GM12878 (cell line): ENCODE results near the gene FGGY. TPM values are rescaled to one million over a fixed set of nuclear protein-coding genes. Genes with fewer than 3 reads are reported as not detected.

Experiments used
- ATAC-seq: fragments of 200-7000 bp; cut with Tn5 transposase; 3 replicates; pipeline ENCODE4 v1.9.1; 2020; ENCODE audit warnings: mild to moderate bottlenecking, moderate library complexity
- BruUV-seq: library from RNA; stranded (reverse); fragments of 400-500 nt; replicated peaks from 2 replicates; lab custom pipeline; 2021; lab: Mats Ljungman, UMichigan
- CTCF ChIA-PET: fragments of 300-600 bp; sonication (Branson Sonifier 250); formaldehyde crosslinking; extraction: SDS; loops from one replicate; lab custom pipeline; 2021; ENCODE audit warnings: inconsistent platforms; lab: Yijun Ruan, JAX
- POLR2A ChIA-PET: fragments of 350-600 bp; formaldehyde crosslinking; extraction: SDS; loops from one replicate; lab custom pipeline; 2021; ENCODE audit warnings: inconsistent platforms; lab: Charles Lee
- RAD21 ChIA-PET: fragments of 300-600 bp; sonication (Branson Sonifier 250); formaldehyde crosslinking; loops from one replicate; lab custom pipeline; 2023; ENCODE audit warnings: antibody characterized with exemption; ENCODE audit not compliant: unreplicated experiment; lab: Charles Lee
- SMC1A ChIA-PET: fragments of 300-600 bp; sonication (Branson Sonifier 250); formaldehyde crosslinking; loops from one replicate; lab custom pipeline; 2023; ENCODE audit not compliant: unreplicated experiment, uncharacterized antibody; lab: Charles Lee
- DNase-seq: peaks from one replicate; pipeline ENCODE4 v3.0.0-alpha.2; 2011; ENCODE audit warnings: low read depth, low spot score
- FAIRE-seq: peaks from 3 replicates; lab custom pipeline; 2011; peaks lifted over from hg19 to GRCh38; lab: Jason Lieb, UNC
- H2AFZ ChIP-seq: 2 replicates; pipeline ENCODE4 v1.6.0; 2011; ENCODE audit warnings: low read depth, low read length, control low read depth; ENCODE audit not compliant: control insufficient read depth
- H3K27ac ChIP-seq: 2 replicates; pipeline ENCODE4 v1.5.1; 2011; ENCODE audit warnings: control low read depth; ENCODE audit not compliant: control insufficient read depth, insufficient read depth
- H3K27me3 ChIP-seq, 2 experiments: replicated peaks in 1 of 2; 2 replicates each; pipeline versions ENCODE4 v1.6.0 to v1.6.1; 2011; ENCODE audit warnings: low read length in 1 of 2; ENCODE audit not compliant: control insufficient read depth in 2 of 2, insufficient read depth in 2 of 2
- H3K36me3 ChIP-seq, 2 experiments: 2 replicates each; pipeline ENCODE4 v1.5.1; 2011; ENCODE audit warnings: low read length in 1 of 2; ENCODE audit not compliant: control insufficient read depth in 2 of 2, insufficient read depth in 2 of 2
- H3K4me1 ChIP-seq: 2 replicates; pipeline ENCODE4 v1.6.1; 2011; ENCODE audit warnings: mild to moderate bottlenecking, low read length, moderate library complexity, mixed read lengths; ENCODE audit not compliant: control insufficient read depth, insufficient read depth
- H3K4me2 ChIP-seq: 2 replicates; pipeline ENCODE4 v1.6.0; 2011; ENCODE audit warnings: control low read depth; ENCODE audit not compliant: control insufficient read depth, insufficient read depth
- H3K4me3 ChIP-seq: fragments of 200-600 bp; sonication (generic); 2 replicates; pipeline ENCODE4 v1.5.1; 2016
- H3K79me2 ChIP-seq: 2 replicates; pipeline ENCODE4 v1.6.0; 2011; ENCODE audit warnings: low read length; ENCODE audit not compliant: control insufficient read depth, insufficient read depth
- H3K9ac ChIP-seq: 2 replicates; pipeline ENCODE4 v1.8.0; 2011; ENCODE audit warnings: low read length, control low read depth, mixed read lengths; ENCODE audit not compliant: control insufficient read depth, insufficient read depth
- H3K9me3 ChIP-seq: replicated peaks from 3 replicates; pipeline ENCODE4 v1.5.1; 2011; ENCODE audit warnings: mild to moderate bottlenecking, low read length; ENCODE audit not compliant: control insufficient read depth, insufficient read depth
- H4K20me1 ChIP-seq: 2 replicates; pipeline ENCODE4 v1.6.0; 2011; ENCODE audit not compliant: control insufficient read depth, insufficient read depth
- CTCF ChIP-seq, 3 experiments: IDR thresholded peaks in 2 of 3; conservative IDR thresholded peaks in 1 of 3; 2 replicates each; pipeline ENCODE4 v1.5.1; 2011; ENCODE audit warnings: low read depth in 3 of 3, low read length in 3 of 3, mild to moderate bottlenecking in 3 of 3, control low read depth in 2 of 3, moderate library complexity in 2 of 3, inconsistent platforms in 1 of 3, mixed read lengths in 1 of 3; ENCODE audit not compliant: control insufficient read depth in 2 of 3, insufficient read depth in 1 of 3; ENCODE audit errors: extremely low read depth in 1 of 3
- IKZF1 ChIP-seq: fragments of 450-650 bp; conservative IDR thresholded peaks from 2 replicates; pipeline ENCODE4 v1.6.1; 2017; ENCODE audit warnings: antibody characterized with exemption, mild to moderate bottlenecking
- MTA2 ChIP-seq: fragments of 450-650 bp; IDR thresholded peaks from 2 replicates; pipeline ENCODE4 v1.6.1; 2016; ENCODE audit warnings: low read depth, mild to moderate bottlenecking, moderate library complexity
- RAD51 ChIP-seq: fragments of 450-650 bp; IDR thresholded peaks from 2 replicates; pipeline ENCODE4 v1.6.1; 2016; ENCODE audit warnings: moderate library complexity, mild to moderate bottlenecking, inconsistent platforms
- RELB ChIP-seq: fragments of 450-650 bp; IDR thresholded peaks from 2 replicates; pipeline ENCODE4 v1.6.1; 2017; ENCODE audit warnings: low read depth, mild to moderate bottlenecking, moderate library complexity
- TAF1 ChIP-seq: IDR thresholded peaks from 2 replicates; pipeline ENCODE4 v1.6.1; 2011; ENCODE audit warnings: mild to moderate bottlenecking, low read depth, low read length, borderline replicate concordance
- WGBS: methylation state at CpG from one replicate; pipeline ENCODE4 v1.1.6; 2016; ENCODE audit warnings: low lambda C conversion rate; ENCODE audit not compliant: insufficient replicate concordance, insufficient coverage; ENCODE audit errors: missing lambda C conversion rate; 5-methylcytosine and 5-hydroxymethylcytosine counted together
- in situ Hi-C: fragments of 300-500 bp; cut with MboI; formaldehyde crosslinking; loops from 9 replicates; pipeline ENCODE4 v1.14.3; 2018; ENCODE audit warnings: mixed read lengths
- intact Hi-C: fragments of 100-400 bp; cut with micrococcal nuclease; formaldehyde crosslinking; loops from one replicate; pipeline ENCODE4 v1.14.2; 2022; ENCODE audit not compliant: unreplicated experiment
- polyA plus RNA-seq, 11 experiments: library from polyadenylated mRNA; depleted of rRNA in 4 of 11; unstranded in 6 of 11; stranded (reverse) in 5 of 11; fragments of >200 nt; fragmentation: Nextera tagmentation in 4 of 11; fragmentation: Illumina TruSeq in 1 of 11; extraction: Ambion mirVana in 4 of 11; extraction: Trizol in 1 of 11; gene quantifications; 1 replicate in 1 of 11; 2 replicates in 10 of 11; pipeline versions ENCODE4 v1.2.1 to v1.2.3, GENCODE V29; 2011 to 2016; ENCODE audit warnings: inconsistent platforms in 2 of 11, missing spikeins in 2 of 11, low read depth in 1 of 11
- total RNA-seq, 4 experiments: library from RNA; depleted of rRNA in 3 of 4; stranded (reverse); fragments of >200 nt in 3 of 4; fragmentation: Illumina TruSeq in 1 of 4; extraction: Trizol in 1 of 4; gene quantifications; 2 replicates each; pipeline versions ENCODE4 v1.2.1 to v1.2.3, GENCODE V29; 2013 to 2021

The FGGY gene
- total and polyA plus RNA-seq, 10 of the 15 experiments (the other 5 are each of a cell fraction or from before 2014, with no cell fraction given): 6.2 to 11.9 (median 7.5) TPM

- H3K9me3 ChIP-seq: no peaks in the 10 kb centered on the region
- no peak overlapping the region for H3K4me2 ChIP-seq
- intact Hi-C loops: loop anchor here (5.0 kb wide), 1 partner anchor 357 kb away; no protein-coding TSS in a partner anchor
- no peaks in the 10 kb centered on the region for H3K79me2 ChIP-seq
- WGBS: 60% methylated on average over 5 of the region's 5 CpGs
- H3K9ac ChIP-seq: no peak overlapping the region
- no peak overlapping the region for H3K4me3 ChIP-seq
- in situ Hi-C loops: no loop called here
- no peaks in the 10 kb centered on the region; a peak in 2 of 4 replicates for H3K36me3 ChIP-seq
- ChIA-PET RAD21 (interaction anchor here (0.7 to 1.9 kb wide), 4 partner anchors 12 to 92 kb away, joined by 3 to 6 read pairs (median 5); no protein-coding TSS in a partner anchor), SMC1A (interaction anchor here (0.6 to 1.6 kb wide), 3 partner anchors 12 to 34 kb away, joined by 3 to 10 read pairs (median 3); no protein-coding TSS in a partner anchor), CTCF (interaction anchor here (1.6 kb wide), 1 partner anchor 358 kb away, joined by 4 read pairs; no protein-coding TSS in a partner anchor), POLR2A (interaction anchor here (0.9 to 1.1 kb wide), 2 partner anchors 9 to 11 kb away, joined by 3 read pairs; no protein-coding TSS in a partner anchor)
- no peaks in the 10 kb centered on the region for H3K4me1 ChIP-seq
- DNase-seq (peak; percentile 28), ATAC-seq (peak; percentile 68), FAIRE-seq (no peak)
- TF ChIP-seq MTA2 (peak; percentile 44; the same call in 1 of the 2 replicates), CTCF (IDR thresholded peaks at IDR 0.05 in 2 of 3, conservative IDR thresholded peaks at IDR 0.05 in 1 of 3; ENCODE audit: control insufficient read depth in 2 of 3, extremely low read depth in 1 of 3, insufficient read depth in 1 of 3, low read depth in 3 of 3, low read length in 3 of 3) (no peak), RELB (no peak), IKZF1 (peak; percentile 22; the same call in 1 of the 2 replicates), TAF1 (no peak), RAD51 (0 out of 2 replicates have a peak, but pooled peaks have one; percentile 27)
- no peaks in the 10 kb centered on the region for H3K27me3 ChIP-seq
- no peak overlapping the region for H2AFZ ChIP-seq
- H3K27ac ChIP-seq: no peak overlapping the region
- BruUV-seq: no TSS peak
- no peaks in the 10 kb centered on the region for H4K20me1 ChIP-seq
Measured at GRCh38 chr1:59340411-59341307, 43.8 kb downstream of the FGGY start.
